ENCODE measurements around the gene UBLCP1.

UBLCP1 gene

GRCh38 chr5:159244890-159245289, 18.2 kb upstream of the UBLCP1 start:
- Histone ChIP-seq H3K9me3 (ENCODE audit: control insufficient read depth, insufficient read depth, low read depth, low read length) (no peaks in the 10 kb centered on the region), H3K4me1 (ENCODE audit: control insufficient read depth, insufficient read depth, low read length) (no peaks in the 10 kb centered on the region; the same call in 1 of the 2 replicates), H3K36me3 (ENCODE audit: control insufficient read depth in 2 of 2, insufficient read depth in 1 of 2, low read length in 2 of 2) (no peaks in the 10 kb centered on the region), H3K27ac (ENCODE audit: extremely low read depth, low read depth, low read length) (no peak overlapping the region), H3K4me3 (ENCODE audit: low read depth, low read length) (no peak overlapping the region)
- POLR2A ChIA-PET: no interaction called here
- TF ChIP-seq ZNF596 (tag by site-specific recombination; IDR thresholded peaks at IDR 0.05): peak; percentile 82
- no peak for TF ChIP-seq ZNF37A (tag by site-specific recombination; IDR thresholded peaks at IDR 0.05)
- CTCF ChIA-PET: interaction anchor here (2.2 kb wide), 1 partner anchor 88 kb away, joined by 6 read pairs; no protein-coding TSS in a partner anchor

- ChIA-PET CTCF (interaction anchor here (0.7 kb wide), 1 partner anchor 22 kb away, joined by 4 read pairs; no protein-coding TSS in a partner anchor), POLR2A (no interaction called here)
- no peaks in the 10 kb centered on the region for H3K36me3 ChIP-seq (ENCODE audit: control insufficient read depth in 2 of 2, insufficient read depth in 1 of 2, low read length in 2 of 2)
- no peak overlapping the region for H3K27ac ChIP-seq (ENCODE audit: extremely low read depth, low read depth, low read length)
- no peak for TF ChIP-seq ZNF701 (tag by site-specific recombination; IDR thresholded peaks at IDR 0.05)
- no peak for TF ChIP-seq GLIS1 (tag by site-specific recombination; IDR thresholded peaks at IDR 0.05)
- TF ChIP-seq ZNF433 (tag by site-specific recombination; IDR thresholded peaks at IDR 0.05; ENCODE audit: low read depth): no peak
- TF ChIP-seq, protein P1, sequence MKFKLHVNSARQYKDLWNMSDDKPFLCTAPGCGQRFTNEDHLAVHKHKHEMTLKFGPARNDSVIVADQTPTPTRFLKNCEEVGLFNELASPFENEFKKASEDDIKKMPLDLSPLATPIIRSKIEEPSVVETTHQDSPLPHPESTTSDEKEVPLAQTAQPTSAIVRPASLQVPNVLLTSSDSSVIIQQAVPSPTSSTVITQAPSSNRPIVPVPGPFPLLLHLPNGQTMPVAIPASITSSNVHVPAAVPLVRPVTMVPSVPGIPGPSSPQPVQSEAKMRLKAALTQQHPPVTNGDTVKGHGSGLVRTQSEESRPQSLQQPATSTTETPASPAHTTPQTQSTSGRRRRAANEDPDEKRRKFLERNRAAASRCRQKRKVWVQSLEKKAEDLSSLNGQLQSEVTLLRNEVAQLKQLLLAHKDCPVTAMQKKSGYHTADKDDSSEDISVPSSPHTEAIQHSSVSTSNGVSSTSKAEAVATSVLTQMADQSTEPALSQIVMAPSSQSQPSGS (tag by site-specific recombination; IDR thresholded peaks at IDR 0.05; ENCODE audit: low read depth): no peak
- no peak for TF ChIP-seq TRIM28 (IDR thresholded peaks at IDR 0.05; ENCODE audit: borderline replicate concordance, low read length)
- no peak for TF ChIP-seq ZNF501 (tag by site-specific recombination; IDR thresholded peaks at IDR 0.05)
- TF ChIP-seq ZNF112 (tag by site-specific recombination; IDR thresholded peaks at IDR 0.05): no peak
- TF ChIP-seq YY2 (tag by site-specific recombination; IDR thresholded peaks at IDR 0.05): no peak
- no peak for TF ChIP-seq WT1 (tag by site-specific recombination; IDR thresholded peaks at IDR 0.05)
- no peak for TF ChIP-seq ZNF585B (tag by site-specific recombination; IDR thresholded peaks at IDR 0.05)
- TF ChIP-seq, protein P2, sequence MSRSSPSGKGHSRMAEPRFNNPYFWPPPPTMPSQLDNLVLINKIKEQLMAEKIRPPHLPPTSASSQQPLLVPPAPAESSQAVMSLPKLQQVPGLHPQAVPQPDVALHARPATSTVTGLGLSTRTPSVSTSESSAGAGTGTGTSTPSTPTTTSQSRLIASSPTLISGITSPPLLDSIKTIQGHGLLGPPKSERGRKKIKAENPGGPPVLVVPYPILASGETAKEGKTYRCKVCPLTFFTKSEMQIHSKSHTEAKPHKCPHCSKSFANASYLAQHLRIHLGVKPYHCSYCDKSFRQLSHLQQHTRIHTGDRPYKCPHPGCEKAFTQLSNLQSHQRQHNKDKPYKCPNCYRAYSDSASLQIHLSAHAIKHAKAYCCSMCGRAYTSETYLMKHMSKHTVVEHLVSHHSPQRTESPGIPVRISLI (tag by site-specific recombination; IDR thresholded peaks at IDR 0.05): no peak
- TF ChIP-seq RBAK (tag by site-specific recombination; IDR thresholded peaks at IDR 0.05): no peak
- TF ChIP-seq ZNF121 (tag by site-specific recombination; IDR thresholded peaks at IDR 0.05): no peak
- no peak for TF ChIP-seq ZNF184 (tag by site-specific recombination; IDR thresholded peaks at IDR 0.05)
- TF ChIP-seq KLF9 (tag by site-specific recombination; IDR thresholded peaks at IDR 0.05; ENCODE audit: low read depth): no peak
- no peak for TF ChIP-seq ZNF426 (tag by site-specific recombination; IDR thresholded peaks at IDR 0.05)
- no peaks in the 10 kb centered on the region for H3K4me1 ChIP-seq (ENCODE audit: control insufficient read depth, insufficient read depth, low read length)
- no peak overlapping the region for H3K4me3 ChIP-seq (ENCODE audit: low read depth, low read length)
- no peaks in the 10 kb centered on the region for H3K9me3 ChIP-seq (ENCODE audit: control insufficient read depth, insufficient read depth, low read depth, low read length)
These were observed 13.9 kb upstream of the UBLCP1 start for GRCh38 chr5:159249158-159249557.

GRCh38 chr5:159252195-159252594, 10.9 kb upstream of the UBLCP1 start:
- ChIA-PET POLR2A (no interaction called here), CTCF (interaction anchor here (0.8 kb wide), 1 partner anchor 36 kb away, joined by 3 read pairs; no protein-coding TSS in a partner anchor)
- Histone ChIP-seq H3K4me1 (ENCODE audit: control insufficient read depth, insufficient read depth, low read length) (no peaks in the 10 kb centered on the region), H3K4me3 (ENCODE audit: low read depth, low read length) (no peak overlapping the region), H3K27ac (ENCODE audit: extremely low read depth, low read depth, low read length) (no peak overlapping the region), H3K36me3 (ENCODE audit: control insufficient read depth in 2 of 2, insufficient read depth in 1 of 2, low read length in 2 of 2) (no peaks in the 10 kb centered on the region), H3K9me3 (ENCODE audit: control insufficient read depth, insufficient read depth, low read depth, low read length) (no peaks in the 10 kb centered on the region)
- TF ChIP-seq, protein P3, sequence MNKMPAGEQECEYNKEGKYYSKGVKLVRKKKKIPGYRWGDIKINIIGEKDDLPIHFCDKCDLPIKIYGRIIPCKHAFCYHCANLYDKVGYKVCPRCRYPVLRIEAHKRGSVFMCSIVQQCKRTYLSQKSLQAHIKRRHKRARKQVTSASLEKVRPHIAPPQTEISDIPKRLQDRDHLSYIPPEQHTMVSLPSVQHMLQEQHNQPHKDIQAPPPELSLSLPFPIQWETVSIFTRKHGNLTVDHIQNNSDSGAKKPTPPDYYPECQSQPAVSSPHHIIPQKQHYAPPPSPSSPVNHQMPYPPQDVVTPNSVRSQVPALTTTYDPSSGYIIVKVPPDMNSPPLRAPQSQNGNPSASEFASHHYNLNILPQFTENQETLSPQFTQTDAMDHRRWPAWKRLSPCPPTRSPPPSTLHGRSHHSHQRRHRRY (tag by site-specific recombination; IDR thresholded peaks at IDR 0.05): no peak
- TF ChIP-seq, protein P4, sequence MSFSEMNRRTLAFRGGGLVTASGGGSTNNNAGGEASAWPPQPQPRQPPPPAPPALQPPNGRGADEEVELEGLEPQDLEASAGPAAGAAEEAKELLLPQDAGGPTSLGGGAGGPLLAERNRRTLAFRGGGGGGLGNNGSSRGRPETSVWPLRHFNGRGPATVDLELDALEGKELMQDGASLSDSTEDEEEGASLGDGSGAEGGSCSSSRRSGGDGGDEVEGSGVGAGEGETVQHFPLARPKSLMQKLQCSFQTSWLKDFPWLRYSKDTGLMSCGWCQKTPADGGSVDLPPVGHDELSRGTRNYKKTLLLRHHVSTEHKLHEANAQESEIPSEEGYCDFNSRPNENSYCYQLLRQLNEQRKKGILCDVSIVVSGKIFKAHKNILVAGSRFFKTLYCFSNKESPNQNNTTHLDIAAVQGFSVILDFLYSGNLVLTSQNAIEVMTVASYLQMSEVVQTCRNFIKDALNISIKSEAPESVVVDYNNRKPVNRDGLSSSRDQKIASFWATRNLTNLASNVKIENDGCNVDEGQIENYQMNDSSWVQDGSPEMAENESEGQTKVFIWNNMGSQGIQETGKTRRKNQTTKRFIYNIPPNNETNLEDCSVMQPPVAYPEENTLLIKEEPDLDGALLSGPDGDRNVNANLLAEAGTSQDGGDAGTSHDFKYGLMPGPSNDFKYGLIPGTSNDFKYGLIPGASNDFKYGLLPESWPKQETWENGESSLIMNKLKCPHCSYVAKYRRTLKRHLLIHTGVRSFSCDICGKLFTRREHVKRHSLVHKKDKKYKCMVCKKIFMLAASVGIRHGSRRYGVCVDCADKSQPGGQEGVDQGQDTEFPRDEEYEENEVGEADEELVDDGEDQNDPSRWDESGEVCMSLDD (tag by site-specific recombination; IDR thresholded peaks at IDR 0.05): no peak
- TF ChIP-seq ZBTB20 (tag by site-specific recombination; IDR thresholded peaks at IDR 0.05) (no peak), ZNF132 (tag by site-specific recombination; IDR thresholded peaks at IDR 0.05; ENCODE audit: borderline replicate concordance) (no peak), ZNF513 (tag by site-specific recombination; IDR thresholded peaks at IDR 0.05) (no peak), ZNF146 (tag by site-specific recombination; IDR thresholded peaks at IDR 0.05) (no peak), ZNF785 (tag by site-specific recombination; IDR thresholded peaks at IDR 0.05) (no peak), GLIS2 (tag by site-specific recombination; IDR thresholded peaks at IDR 0.05) (no peak), ZNF239 (tag by site-specific recombination; IDR thresholded peaks at IDR 0.05) (no peak)
